Skeletal muscle satellite cell (primary cell): Measurements from ENCODE around the gene ZSCAN22. TPM values are rescaled to one million over a fixed set of nuclear protein-coding genes. Genes with fewer than 3 reads are reported as not detected.

ENCODE experiments used
- H3K27me3 ChIP-seq: 2 replicates; pipeline ENCODE4 v1.7.0; 2013; ENCODE audit warnings: low read length; ENCODE audit not compliant: control insufficient read depth, insufficient read depth
- H3K36me3 ChIP-seq: 2 replicates; pipeline ENCODE4 v1.7.0; 2013; ENCODE audit warnings: mild to moderate bottlenecking, control low read depth, low read length; ENCODE audit not compliant: insufficient read depth
- H3K4me1 ChIP-seq: 2 replicates; pipeline ENCODE4 v1.7.0; 2013; ENCODE audit warnings: low read length; ENCODE audit not compliant: control insufficient read depth, insufficient read depth
- H3K4me2 ChIP-seq: 2 replicates; pipeline ENCODE4 v1.7.0; 2013; ENCODE audit warnings: mild to moderate bottlenecking, low read length
- H3K4me3 ChIP-seq: 2 replicates; pipeline ENCODE4 v1.7.0; 2013; ENCODE audit warnings: low read length
- H3K9ac ChIP-seq: 2 replicates; pipeline ENCODE4 v1.7.0; 2013; ENCODE audit warnings: mild to moderate bottlenecking, low read depth, low read length, moderate library complexity
- H3K9me3 ChIP-seq: replicated peaks from 2 replicates; pipeline ENCODE4 v1.7.0; 2013; ENCODE audit warnings: mild to moderate bottlenecking, control low read depth, low read length
- total RNA-seq: library from RNA; depleted of rRNA; stranded (reverse); fragments of >200 nt; gene quantifications from 2 replicates; pipeline ENCODE4 v1.2.3, GENCODE V29; 2012; rRNA removed

The ZSCAN22 gene
- 2.8 and 3.3 TPM in 2 replicates for total RNA-seq

GRCh38 chr19:58326914-58327726 is at the start of gene ZSCAN22:
Gene ZSCAN22 (plus strand): TSS chr19:58326994. CDS start chr19:58334803, 7,809 bp downstream.
- Histone ChIP-seq H3K4me1 (peaks cover 26% of the 10 kb centered on the region), H3K9ac (peak within 1 kb of the TSS; percentile 95), H3K27me3 (no peaks in the 10 kb centered on the region), H3K9me3 (no peaks in the 10 kb centered on the region), H3K36me3 (no peaks in the 10 kb centered on the region), H3K4me3 (peak within 1 kb of the TSS; percentile 99), H3K4me2 (peak within 1 kb of the TSS; percentile 98)

GRCh38 chr19:58277197-58277596 is 49.6 kb upstream of the ZSCAN22 start:
- peaks cover 6% of the 10 kb centered on the region for H3K9me3 ChIP-seq
- H3K27me3 ChIP-seq, result no peaks in the 10 kb centered on the region
- peaks cover 27% of the 10 kb centered on the region for H3K36me3 ChIP-seq
- no peak overlapping the region for H3K4me2 ChIP-seq
- no peak overlapping the region for H3K4me3 ChIP-seq
- H3K4me1 ChIP-seq, result peaks cover 6% of the 10 kb centered on the region
- no peak overlapping the region for H3K9ac ChIP-seq

GRCh38 chr19:58277748-58278540 is 48.9 kb upstream of the ZSCAN22 start:
- no peaks in the 10 kb centered on the region for H3K27me3 ChIP-seq
- peak overlapping the region; percentile 96 for H3K4me3 ChIP-seq
- H3K9ac ChIP-seq, result peak overlapping the region; percentile 98
- peaks cover 6% of the 10 kb centered on the region for H3K4me1 ChIP-seq
- H3K36me3 ChIP-seq, result peaks cover 28% of the 10 kb centered on the region
- H3K4me2 ChIP-seq, result peak overlapping the region; percentile 84
- peaks cover 5% of the 10 kb centered on the region for H3K9me3 ChIP-seq

GRCh38 chr19:58278541-58279041 is 48.2 kb upstream of the ZSCAN22 start, which contains the start of gene ZNF8:
Gene ZNF8 (plus strand): TSS chr19:58278955. CDS start chr19:58279082, 127 bp downstream.
- Histone ChIP-seq H3K4me3 (peak within 1 kb of the TSS; percentile 96), H3K4me1 (peaks cover 6% of the 10 kb centered on the region), H3K9ac (peak within 1 kb of the TSS; percentile 98), H3K36me3 (peaks cover 31% of the 10 kb centered on the region), H3K4me2 (peak within 1 kb of the TSS; percentile 96), H3K27me3 (no peaks in the 10 kb centered on the region), H3K9me3 (peaks cover 5% of the 10 kb centered on the region)

GRCh38 chr19:58279042-58279924 is 47.5 kb upstream of the ZSCAN22 start:
- peak overlapping the region; percentile 96 for H3K4me3 ChIP-seq
- H3K36me3 ChIP-seq, result peaks cover 31% of the 10 kb centered on the region
- H3K4me1 ChIP-seq, result peaks cover 6% of the 10 kb centered on the region
- peak overlapping the region; percentile 98 for H3K9ac ChIP-seq
- H3K4me2 ChIP-seq, result peak overlapping the region; percentile 96
- H3K9me3 ChIP-seq, result peaks cover 5% of the 10 kb centered on the region
- no peaks in the 10 kb centered on the region for H3K27me3 ChIP-seq

GRCh38 chr19:58279925-58280316 is 46.9 kb upstream of the ZSCAN22 start:
- H3K4me2 ChIP-seq, result peak overlapping the region; percentile 96
- H3K9me3 ChIP-seq, result peaks cover 5% of the 10 kb centered on the region
- peak overlapping the region; percentile 98 for H3K9ac ChIP-seq
- peaks cover 30% of the 10 kb centered on the region for H3K36me3 ChIP-seq
- H3K4me3 ChIP-seq, result peak overlapping the region; percentile 96
- H3K27me3 ChIP-seq, result no peaks in the 10 kb centered on the region
- peaks cover 6% of the 10 kb centered on the region for H3K4me1 ChIP-seq

GRCh38 chr19:58284199-58284598 is 42.6 kb upstream of the ZSCAN22 start:
- H3K27me3 ChIP-seq, result no peaks in the 10 kb centered on the region
- H3K9me3 ChIP-seq, result no peaks in the 10 kb centered on the region
- no peak overlapping the region for H3K4me2 ChIP-seq
- H3K4me3 ChIP-seq, result no peak overlapping the region
- peaks cover 6% of the 10 kb centered on the region for H3K4me1 ChIP-seq
- peaks cover 50% of the 10 kb centered on the region for H3K36me3 ChIP-seq
- no peak overlapping the region for H3K9ac ChIP-seq

- H3K27me3 ChIP-seq, result no peaks in the 10 kb centered on the region
- H3K4me1 ChIP-seq, result no peaks in the 10 kb centered on the region
- H3K4me3 ChIP-seq, result no peak overlapping the region
- H3K9me3 ChIP-seq, result peaks cover 32% of the 10 kb centered on the region
- H3K9ac ChIP-seq, result no peak overlapping the region
- peaks cover 84% of the 10 kb centered on the region for H3K36me3 ChIP-seq
- H3K4me2 ChIP-seq, result no peak overlapping the region
These were observed 34.9 kb upstream of the ZSCAN22 start for GRCh38 chr19:58291943-58292342.

GRCh38 chr19:58294743-58295374 is 31.9 kb upstream of the ZSCAN22 start:
- Histone ChIP-seq H3K36me3 (peaks cover 69% of the 10 kb centered on the region), H3K9me3 (peaks cover 34% of the 10 kb centered on the region), H3K4me2 (no peak overlapping the region), H3K9ac (no peak overlapping the region), H3K4me1 (no peaks in the 10 kb centered on the region), H3K27me3 (no peaks in the 10 kb centered on the region), H3K4me3 (no peak overlapping the region)

GRCh38 chr19:58296104-58296503 is 30.7 kb upstream of the ZSCAN22 start:
- peaks cover 72% of the 10 kb centered on the region for H3K36me3 ChIP-seq
- H3K4me3 ChIP-seq, result no peak overlapping the region
- no peaks in the 10 kb centered on the region for H3K4me1 ChIP-seq
- H3K9ac ChIP-seq, result no peak overlapping the region
- H3K9me3 ChIP-seq, result peaks cover 34% of the 10 kb centered on the region
- no peaks in the 10 kb centered on the region for H3K27me3 ChIP-seq
- no peak overlapping the region for H3K4me2 ChIP-seq
